GM23338 (cell line): ENCODE results near the gene PIK3R3. TPM values are rescaled to one million over a fixed set of nuclear protein-coding genes. Genes with fewer than 3 reads are reported as not detected.

Experiments used
- ATAC-seq: fragments of 200-7000 bp; cut with Tn5 transposase; 3 replicates; pipeline ENCODE4 v1.9.1; 2020
- DNase-seq: peaks from one replicate; pipeline ENCODE4 v3.0.0-alpha.2; 2015; ENCODE audit warnings: low spot score
- H2AFZ ChIP-seq: fragments of 200-600 bp; sonication (generic); 2 replicates; pipeline ENCODE4 v1.8.0; 2016; ENCODE audit warnings: antibody characterized with exemption, mild to moderate bottlenecking, moderate library complexity
- H3F3A ChIP-seq: fragments of 200-600 bp; sonication (generic); replicated peaks from 2 replicates; pipeline ENCODE4 v1.8.0; 2017; ENCODE audit warnings: antibody characterized with exemption, mixed run types, low read depth
- H3K27ac ChIP-seq: fragments of 200-600 bp; sonication (generic); 2 replicates; pipeline ENCODE4 v1.6.1; 2016; ENCODE audit warnings: low read depth
- H3K27me3 ChIP-seq: fragments of 200-600 bp; sonication (generic); 2 replicates; pipeline ENCODE4 v1.8.0; 2016; ENCODE audit warnings: mild to moderate bottlenecking, mixed run types, moderate library complexity; ENCODE audit not compliant: insufficient read depth
- H3K36me3 ChIP-seq: fragments of 200-600 bp; sonication (generic); 2 replicates; pipeline ENCODE4 v1.8.0; 2016; ENCODE audit warnings: mild to moderate bottlenecking; ENCODE audit not compliant: insufficient read depth
- H3K4me1 ChIP-seq: fragments of 200-600 bp; sonication (generic); 2 replicates; pipeline ENCODE4 v1.8.0; 2016; ENCODE audit warnings: mild to moderate bottlenecking, moderate library complexity; ENCODE audit not compliant: insufficient read depth
- H3K4me2 ChIP-seq: fragments of 200-600 bp; sonication (generic); 2 replicates; pipeline ENCODE4 v1.7.1; 2017; ENCODE audit warnings: mixed run types
- H3K4me3 ChIP-seq: fragments of 200-600 bp; sonication (generic); 2 replicates; pipeline ENCODE4 v1.6.1; 2016; ENCODE audit warnings: mixed run types
- H3K79me2 ChIP-seq: fragments of 200-600 bp; sonication (generic); replicated peaks from 2 replicates; pipeline ENCODE4 v1.8.0; 2017; ENCODE audit warnings: mild to moderate bottlenecking; ENCODE audit not compliant: insufficient read depth
- H3K9me2 ChIP-seq: fragments of 200-600 bp; sonication (generic); 2 replicates; pipeline ENCODE4 v1.8.0; 2017; ENCODE audit not compliant: insufficient read depth
- H4K20me1 ChIP-seq: fragments of 200-600 bp; sonication (generic); replicated peaks from 2 replicates; pipeline ENCODE4 v1.8.0; 2017; ENCODE audit warnings: mild to moderate bottlenecking; ENCODE audit not compliant: insufficient read depth
- H3K27ac Mint-ChIP-seq: 2 replicates; pipeline ENCODE4 v1.8.0; 2020; ENCODE audit warnings: inconsistent platforms, mild to moderate bottlenecking, moderate library complexity, mixed read lengths
- H3K27me3 Mint-ChIP-seq: 3 replicates; pipeline ENCODE4 v1.8.0; 2022; ENCODE audit warnings: low read depth, mild to moderate bottlenecking, moderate library complexity, mixed read lengths, inconsistent platforms; ENCODE audit not compliant: insufficient read depth, poor library complexity
- H3K36me3 Mint-ChIP-seq: 3 replicates; pipeline ENCODE4 v1.8.0; 2021; ENCODE audit warnings: low read depth, mild to moderate bottlenecking, inconsistent platforms, moderate library complexity, mixed read lengths
- H3K4me1 Mint-ChIP-seq: 3 replicates; pipeline ENCODE4 v1.8.0; 2020; ENCODE audit warnings: mild to moderate bottlenecking, inconsistent platforms, mixed read lengths
- H3K4me3 Mint-ChIP-seq: 3 replicates; pipeline ENCODE4 v1.8.0; 2021; ENCODE audit warnings: moderate library complexity, mild to moderate bottlenecking, inconsistent platforms, mixed read lengths
- H3K9me3 Mint-ChIP-seq: 3 replicates; pipeline ENCODE4 v1.8.0; 2020; ENCODE audit warnings: moderate library complexity, mild to moderate bottlenecking, inconsistent platforms, mixed read lengths
- EZH2 ChIP-seq: fragments of 200-600 bp; sonication (generic); IDR thresholded peaks from one replicate; pipeline ENCODE4 v1.8.0; 2017; ENCODE audit warnings: antibody characterized with exemption, mild to moderate bottlenecking, low read depth; ENCODE audit not compliant: unreplicated experiment
- EZH2phosphoT487 ChIP-seq: fragments of 200-600 bp; sonication (generic); IDR thresholded peaks from one replicate; pipeline ENCODE4 v1.8.1; 2018; ENCODE audit warnings: antibody characterized with exemption; ENCODE audit not compliant: unreplicated experiment
- NANOG ChIP-seq: IDR thresholded peaks from 2 replicates; pipeline ENCODE4 v1.6.1; 2016; ENCODE audit warnings: antibody characterized with exemption, borderline replicate concordance
- POLR2AphosphoS5 ChIP-seq: IDR thresholded peaks from 2 replicates; pipeline ENCODE4 v1.6.1; 2016; ENCODE audit warnings: antibody characterized with exemption, low read depth
- ZNF114 ChIP-seq: fragments of 250-450 bp; sonication (Bioruptor Pico); IDR thresholded peaks from 2 replicates; pipeline ENCODE4 v1.5.0; 2020; ENCODE audit warnings: mild to moderate bottlenecking, moderate library complexity
- polyA plus RNA-seq: library from polyadenylated mRNA; unstranded; fragments of >200 nt; fragmentation: Nextera tagmentation; extraction: Ambion mirVana; gene quantifications from 2 replicates; pipeline ENCODE4 v1.2.1, GENCODE V29; 2016
- total RNA-seq: library from RNA; depleted of rRNA; stranded (reverse); fragments of >200 nt; shearing (Covaris generic); gene quantifications from 2 replicates; pipeline ENCODE4 v1.2.3, GENCODE V29; 2014
- TF ChIP-seq, protein P1 (sequence below): fragments of 250-450 bp; sonication (Bioruptor Pico); IDR thresholded peaks from 2 replicates; pipeline ENCODE4 v1.5.0; 2020; ENCODE audit warnings: mild to moderate bottlenecking, moderate library complexity

Gene PIK3R3
- total and polyA plus RNA-seq, 2 experiments from 2014 or later: 7.5 to 8.6 TPM

DNA sequence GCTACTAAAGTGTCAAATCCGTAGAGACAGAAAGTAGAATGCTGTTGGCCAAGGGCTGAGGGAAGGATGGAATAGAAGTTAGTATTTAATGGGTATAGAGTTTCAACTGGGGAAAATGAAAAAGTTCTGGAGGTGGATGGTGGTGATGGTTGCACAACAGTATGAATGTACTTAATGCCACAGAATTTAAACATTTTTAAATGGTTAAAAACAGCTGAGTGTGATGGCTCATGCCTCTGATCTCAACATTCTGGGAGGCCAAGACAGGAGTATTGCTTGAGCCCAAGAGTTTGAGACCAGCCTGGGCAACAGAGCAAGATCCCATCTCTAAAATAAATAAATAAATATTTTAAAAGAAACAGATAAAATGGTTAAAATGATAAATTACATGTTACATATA is 44.5 kb downstream of the PIK3R3 start (continued):
- TF ChIP-seq NANOG: no peak
- no peak for TF ChIP-seq POLR2AphosphoS5
- no peak for TF ChIP-seq EZH2phosphoT487
- no peak for TF ChIP-seq EZH2
- TF ChIP-seq, protein P1, sequence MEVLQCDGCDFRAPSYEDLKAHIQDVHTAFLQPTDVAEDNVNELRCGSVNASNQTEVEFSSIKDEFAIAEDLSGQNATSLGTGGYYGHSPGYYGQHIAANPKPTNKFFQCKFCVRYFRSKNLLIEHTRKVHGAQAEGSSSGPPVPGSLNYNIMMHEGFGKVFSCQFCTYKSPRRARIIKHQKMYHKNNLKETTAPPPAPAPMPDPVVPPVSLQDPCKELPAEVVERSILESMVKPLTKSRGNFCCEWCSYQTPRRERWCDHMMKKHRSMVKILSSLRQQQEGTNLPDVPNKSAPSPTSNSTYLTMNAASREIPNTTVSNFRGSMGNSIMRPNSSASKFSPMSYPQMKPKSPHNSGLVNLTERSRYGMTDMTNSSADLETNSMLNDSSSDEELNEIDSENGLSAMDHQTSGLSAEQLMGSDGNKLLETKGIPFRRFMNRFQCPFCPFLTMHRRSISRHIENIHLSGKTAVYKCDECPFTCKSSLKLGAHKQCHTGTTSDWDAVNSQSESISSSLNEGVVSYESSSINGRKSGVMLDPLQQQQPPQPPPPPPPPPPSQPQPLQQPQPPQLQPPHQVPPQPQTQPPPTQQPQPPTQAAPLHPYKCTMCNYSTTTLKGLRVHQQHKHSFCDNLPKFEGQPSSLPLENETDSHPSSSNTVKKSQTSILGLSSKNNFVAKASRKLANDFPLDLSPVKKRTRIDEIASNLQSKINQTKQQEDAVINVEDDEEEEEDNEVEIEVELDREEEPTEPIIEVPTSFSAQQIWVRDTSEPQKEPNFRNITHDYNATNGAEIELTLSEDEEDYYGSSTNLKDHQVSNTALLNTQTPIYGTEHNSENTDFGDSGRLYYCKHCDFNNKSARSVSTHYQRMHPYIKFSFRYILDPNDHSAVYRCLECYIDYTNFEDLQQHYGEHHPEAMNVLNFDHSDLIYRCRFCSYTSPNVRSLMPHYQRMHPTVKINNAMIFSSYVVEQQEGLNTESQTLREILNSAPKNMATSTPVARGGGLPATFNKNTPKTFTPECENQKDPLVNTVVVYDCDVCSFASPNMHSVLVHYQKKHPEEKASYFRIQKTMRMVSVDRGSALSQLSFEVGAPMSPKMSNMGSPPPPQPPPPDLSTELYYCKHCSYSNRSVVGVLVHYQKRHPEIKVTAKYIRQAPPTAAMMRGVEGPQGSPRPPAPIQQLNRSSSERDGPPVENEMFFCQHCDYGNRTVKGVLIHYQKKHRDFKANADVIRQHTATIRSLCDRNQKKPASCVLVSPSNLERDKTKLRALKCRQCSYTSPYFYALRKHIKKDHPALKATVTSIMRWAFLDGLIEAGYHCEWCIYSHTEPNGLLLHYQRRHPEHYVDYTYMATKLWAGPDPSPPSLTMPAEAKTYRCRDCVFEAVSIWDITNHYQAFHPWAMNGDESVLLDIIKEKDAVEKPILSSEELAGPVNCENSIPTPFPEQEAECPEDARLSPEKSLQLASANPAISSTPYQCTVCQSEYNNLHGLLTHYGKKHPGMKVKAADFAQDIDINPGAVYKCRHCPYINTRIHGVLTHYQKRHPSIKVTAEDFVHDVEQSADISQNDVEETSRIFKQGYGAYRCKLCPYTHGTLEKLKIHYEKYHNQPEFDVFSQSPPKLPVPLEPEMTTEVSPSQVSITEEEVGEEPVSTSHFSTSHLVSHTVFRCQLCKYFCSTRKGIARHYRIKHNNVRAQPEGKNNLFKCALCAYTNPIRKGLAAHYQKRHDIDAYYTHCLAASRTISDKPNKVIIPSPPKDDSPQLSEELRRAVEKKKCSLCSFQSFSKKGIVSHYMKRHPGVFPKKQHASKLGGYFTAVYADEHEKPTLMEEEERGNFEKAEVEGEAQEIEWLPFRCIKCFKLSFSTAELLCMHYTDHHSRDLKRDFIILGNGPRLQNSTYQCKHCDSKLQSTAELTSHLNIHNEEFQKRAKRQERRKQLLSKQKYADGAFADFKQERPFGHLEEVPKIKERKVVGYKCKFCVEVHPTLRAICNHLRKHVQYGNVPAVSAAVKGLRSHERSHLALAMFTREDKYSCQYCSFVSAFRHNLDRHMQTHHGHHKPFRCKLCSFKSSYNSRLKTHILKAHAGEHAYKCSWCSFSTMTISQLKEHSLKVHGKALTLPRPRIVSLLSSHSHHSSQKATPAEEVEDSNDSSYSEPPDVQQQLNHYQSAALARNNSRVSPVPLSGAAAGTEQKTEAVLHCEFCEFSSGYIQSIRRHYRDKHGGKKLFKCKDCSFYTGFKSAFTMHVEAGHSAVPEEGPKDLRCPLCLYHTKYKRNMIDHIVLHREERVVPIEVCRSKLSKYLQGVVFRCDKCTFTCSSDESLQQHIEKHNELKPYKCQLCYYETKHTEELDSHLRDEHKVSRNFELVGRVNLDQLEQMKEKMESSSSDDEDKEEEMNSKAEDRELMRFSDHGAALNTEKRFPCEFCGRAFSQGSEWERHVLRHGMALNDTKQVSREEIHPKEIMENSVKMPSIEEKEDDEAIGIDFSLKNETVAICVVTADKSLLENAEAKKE (CRISPR knock-in tag): no peak

DNA sequence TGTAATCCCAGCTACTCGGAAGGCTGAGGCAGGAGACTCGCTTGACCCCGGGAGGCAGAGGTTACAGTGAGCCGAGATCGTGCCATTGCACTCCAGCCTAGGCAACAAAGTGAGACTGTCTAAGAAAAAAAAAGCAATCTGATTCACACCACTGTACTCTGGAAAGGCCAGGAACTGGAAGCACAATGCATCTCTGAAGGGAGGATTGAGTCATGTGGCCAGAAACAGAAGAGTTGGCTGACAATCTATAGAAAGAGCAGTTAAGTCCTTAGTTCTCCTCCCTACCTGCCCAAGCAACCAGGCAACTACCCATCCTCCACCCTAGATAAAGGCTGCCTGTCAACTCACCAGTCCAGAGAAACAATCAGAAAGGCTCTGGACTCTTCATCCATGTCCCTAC is 45.9 kb downstream of the PIK3R3 start:
- Mint-ChIP-seq H3K4me3 (no peak overlapping the region), H3K36me3 (no peaks in the 10 kb centered on the region), H3K27me3 (no peaks in the 10 kb centered on the region), H3K27ac (no peak overlapping the region), H3K9me3 (no peaks in the 10 kb centered on the region), H3K4me1 (no peaks in the 10 kb centered on the region; the same call in 2 of the 3 replicates)
- TF ChIP-seq ZNF114: no peak
- DNase-seq: no peak
- H2AFZ ChIP-seq: no peak overlapping the region
- H3K27ac ChIP-seq: no peak overlapping the region
- no peaks in the 10 kb centered on the region for H3K36me3 ChIP-seq
- no peak overlapping the region for H3K4me3 ChIP-seq
- H3F3A ChIP-seq: no peaks in the 10 kb centered on the region
- no peaks in the 10 kb centered on the region for H4K20me1 ChIP-seq
- no peaks in the 10 kb centered on the region for H3K27me3 ChIP-seq
- no peaks in the 10 kb centered on the region for H3K9me2 ChIP-seq
- no peak overlapping the region for H3K4me2 ChIP-seq
- no peaks in the 10 kb centered on the region for H3K4me1 ChIP-seq
- H3K79me2 ChIP-seq: no peaks in the 10 kb centered on the region
- ATAC-seq: no peak
